GM21619 (cell line): ENCODE measurements around the gene BICC1.

Experiments used
- ATAC-seq: cut with Tn5 transposase; IDR thresholded peaks from one replicate; pipeline ENCODE4 v1.9.1; 2021; ENCODE audit not compliant: unreplicated experiment

The BICC1 gene

GRCh38 chr10:58642283-58642682 is 129.6 kb downstream of the BICC1 start:
- no peak for ATAC-seq

- no peak for ATAC-seq
Measured at GRCh38 chr10:58642916-58643428, 130.3 kb downstream of the BICC1 start.

- ATAC-seq = no peak
Measured at GRCh38 chr10:58644311-58644710, 131.6 kb downstream of the BICC1 start.

GRCh38 chr10:58645416-58646146 is 132.9 kb downstream of the BICC1 start:
- ATAC-seq = no peak

GRCh38 chr10:58647376-58648112 is 134.9 kb downstream of the BICC1 start:
- ATAC-seq = no peak

- no peak for ATAC-seq
Measured at GRCh38 chr10:58648131-58648530, 135.5 kb downstream of the BICC1 start.

- ATAC-seq = no peak
Measured at GRCh38 chr10:58651040-58651439, 138.4 kb downstream of the BICC1 start.

- ATAC-seq = no peak
Measured at GRCh38 chr10:58651742-58652141, 139.1 kb downstream of the BICC1 start.

GRCh38 chr10:58653139-58653538 is 140.5 kb downstream of the BICC1 start:
- ATAC-seq = no peak

- ATAC-seq = no peak
Measured at GRCh38 chr10:58660575-58661255, 148.0 kb downstream of the BICC1 start.

GRCh38 chr10:58661336-58661735 is 148.7 kb downstream of the BICC1 start:
- ATAC-seq = no peak

GRCh38 chr10:58661902-58662301 is 149.2 kb downstream of the BICC1 start:
- no peak for ATAC-seq

- ATAC-seq = no peak
Measured at GRCh38 chr10:58662314-58662713, 149.6 kb downstream of the BICC1 start.

GRCh38 chr10:58665361-58665760 is 152.7 kb downstream of the BICC1 start:
- no peak for ATAC-seq

GRCh38 chr10:58666024-58666423 is 153.4 kb downstream of the BICC1 start:
- ATAC-seq = no peak

GRCh38 chr10:58667658-58668310 is 155.1 kb downstream of the BICC1 start:
- ATAC-seq = no peak

- ATAC-seq = no peak
Measured at GRCh38 chr10:58672845-58673244, 160.2 kb downstream of the BICC1 start.

- no peak for ATAC-seq
Measured at GRCh38 chr10:58674251-58674650, 161.6 kb downstream of the BICC1 start.

- no peak for ATAC-seq
Measured at GRCh38 chr10:58675321-58675720, 162.6 kb downstream of the BICC1 start.

GRCh38 chr10:58691528-58691927 is 178.9 kb downstream of the BICC1 start:
- no peak for ATAC-seq

- ATAC-seq = no peak
Measured at GRCh38 chr10:58693919-58694318, 181.2 kb downstream of the BICC1 start.
